ENCODE results near the gene GJE1. TPM values are rescaled to one million over a fixed set of nuclear protein-coding genes. Genes with fewer than 3 reads are reported as not detected.
"Not testable (repeated sequence)": the region's sequence is repeated elsewhere in the genome, so short reads cannot be mapped to it uniquely, and the experiment has no call there.

GJE1 gene
- total and polyA plus RNA-seq, 2 experiments from 2014 or later = not detected

- Histone ChIP-seq H3K79me2 (peaks cover 94% of the 10 kb centered on the region), H3K4me1 (ENCODE audit: insufficient read depth) (no peaks in the 10 kb centered on the region), H3K27ac (no peak overlapping the region), H4K20me1 (ENCODE audit: insufficient read depth, poor library complexity, severe bottlenecking) (peaks cover 6% of the 10 kb centered on the region), H3K9me3 (ENCODE audit: low read depth) (no peaks in the 10 kb centered on the region), H3K9me2 (replicated peaks; ENCODE audit: insufficient read depth) (no peaks in the 10 kb centered on the region), H3K4me3 (no peak overlapping the region), H3K36me3 (replicated peaks; ENCODE audit: insufficient read depth, low read depth) (no peaks in the 10 kb centered on the region), H3K4me2 (no peak overlapping the region), H2AFZ (no peak overlapping the region), H3K27me3 (no peaks in the 10 kb centered on the region)
- TF ChIP-seq CTCF (IDR thresholded peaks at IDR 0.05; ENCODE audit: poor library complexity) (no peak), EZH2 (IDR thresholded peaks at IDR 0.05; ENCODE audit: borderline replicate concordance) (no peak), EZH2phosphoT487 (IDR thresholded peaks at IDR 0.05; ENCODE audit: low read depth, severe bottlenecking, unreplicated experiment) (no peak)
- DNase-seq (ENCODE audit: low spot score) = no peak
- 78% methylated on average over 3 of the region's 3 CpGs for WGBS (ENCODE audit: low lambda C conversion rate, missing lambda C conversion rate)
These were observed 22.4 kb downstream of the GJE1 start for GRCh38 chr6:142155091-142155490.

DNA sequence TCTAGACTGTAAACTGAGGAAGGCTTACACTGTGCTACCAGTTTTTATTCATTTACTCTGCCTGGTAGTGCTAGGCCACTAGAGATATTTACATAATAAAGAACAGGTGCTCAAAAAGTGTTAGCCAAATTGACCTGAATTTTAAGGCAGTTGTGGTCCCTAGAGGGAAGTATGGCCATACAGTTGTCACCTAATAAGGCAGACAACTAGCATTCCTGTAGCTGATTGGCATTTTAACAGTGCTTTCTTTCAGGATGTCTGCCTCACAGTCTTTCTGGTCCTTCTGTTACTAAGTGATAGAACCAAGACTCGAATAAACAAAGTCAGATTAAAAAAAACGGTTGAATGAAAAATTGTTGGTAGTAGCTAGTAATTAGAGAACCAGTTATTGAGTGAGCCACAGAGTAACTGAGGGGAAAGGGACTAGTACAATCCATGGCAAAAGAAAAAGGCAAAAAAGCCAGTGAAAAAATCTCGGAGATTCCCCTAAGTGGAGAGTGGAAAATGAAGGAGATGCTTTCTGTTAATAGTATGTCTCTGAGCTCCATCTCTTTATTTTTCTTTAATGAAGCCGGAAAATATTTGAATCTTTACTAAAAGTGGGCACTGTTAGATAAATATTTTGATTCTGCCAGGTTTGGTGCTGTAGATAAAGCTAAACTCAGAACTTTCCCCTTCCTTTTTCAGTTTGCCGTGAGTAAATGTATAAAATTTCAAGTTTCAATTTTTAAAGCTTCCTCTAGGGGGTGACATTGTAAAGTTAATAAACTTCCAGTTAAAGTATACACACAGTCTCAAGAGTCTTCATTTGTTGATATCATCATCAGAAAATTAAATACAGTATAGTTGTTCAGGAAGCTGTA is 23.4 kb downstream of the GJE1 start:
- Histone ChIP-seq H2AFZ (no peak overlapping the region), H3K4me3 (no peak overlapping the region), H3K4me1 (ENCODE audit: insufficient read depth) (no peaks in the 10 kb centered on the region), H3K9me3 (ENCODE audit: low read depth) (no peaks in the 10 kb centered on the region), H3K27me3 (no peaks in the 10 kb centered on the region), H3K79me2 (peaks cover 94% of the 10 kb centered on the region), H4K20me1 (ENCODE audit: insufficient read depth, poor library complexity, severe bottlenecking) (peaks cover 6% of the 10 kb centered on the region), H3K36me3 (replicated peaks; ENCODE audit: insufficient read depth, low read depth) (no peaks in the 10 kb centered on the region), H3K9me2 (replicated peaks; ENCODE audit: insufficient read depth) (no peaks in the 10 kb centered on the region), H3K4me2 (peak overlapping the region; percentile 41), H3K27ac (no peak overlapping the region)
- WGBS (ENCODE audit: low lambda C conversion rate, missing lambda C conversion rate) = 55% methylated on average over 5 of the region's 5 CpGs
- DNase-seq (ENCODE audit: low spot score) = peak; percentile 41
- TF ChIP-seq EZH2phosphoT487 (IDR thresholded peaks at IDR 0.05; ENCODE audit: low read depth, severe bottlenecking, unreplicated experiment) (no peak), CTCF (IDR thresholded peaks at IDR 0.05; ENCODE audit: poor library complexity) (peak; percentile 59)

DNA sequence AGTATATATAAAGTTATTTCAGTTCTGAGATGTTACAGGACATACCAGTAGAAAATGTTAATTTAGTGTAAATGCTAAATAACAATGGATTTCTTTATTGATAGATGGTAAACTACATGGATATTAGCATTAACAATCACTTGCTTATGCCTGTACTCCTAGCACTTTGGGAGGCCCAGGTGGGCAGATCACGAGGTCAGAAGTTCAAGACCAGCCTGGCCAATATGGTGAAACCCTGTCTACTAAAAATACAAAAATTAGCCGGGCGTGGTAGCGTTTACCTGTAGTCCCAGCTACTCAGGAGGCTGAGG is 24.0 kb downstream of the GJE1 start:
- H3K4me1 ChIP-seq (ENCODE audit: insufficient read depth); H3K4me3 ChIP-seq; H3K27ac ChIP-seq; H3K4me2 ChIP-seq; H3K36me3 ChIP-seq (replicated peaks; ENCODE audit: insufficient read depth, low read depth); H3K27me3 ChIP-seq; H2AFZ ChIP-seq; DNase-seq (ENCODE audit: low spot score); H4K20me1 ChIP-seq (ENCODE audit: insufficient read depth, poor library complexity, severe bottlenecking); H3K9me2 ChIP-seq (replicated peaks; ENCODE audit: insufficient read depth); H3K9me3 ChIP-seq (ENCODE audit: low read depth): not testable (repeated sequence)
- 92% methylated on average over 4 of the region's 4 CpGs for WGBS (ENCODE audit: low lambda C conversion rate, missing lambda C conversion rate)
- peaks cover 94% of the 10 kb centered on the region for H3K79me2 ChIP-seq

- TF ChIP-seq EZH2phosphoT487 (IDR thresholded peaks at IDR 0.05; ENCODE audit: low read depth, severe bottlenecking, unreplicated experiment) = no peak
- no peak for TF ChIP-seq CTCF (IDR thresholded peaks at IDR 0.05; ENCODE audit: poor library complexity)
- TF ChIP-seq EZH2 (IDR thresholded peaks at IDR 0.05; ENCODE audit: borderline replicate concordance) = no peak
- H3K79me2 ChIP-seq = peaks cover 85% of the 10 kb centered on the region
- H3K9me2 ChIP-seq (replicated peaks; ENCODE audit: insufficient read depth) = no peaks in the 10 kb centered on the region
- no peaks in the 10 kb centered on the region for H3K4me1 ChIP-seq (ENCODE audit: insufficient read depth)
- peaks cover 11% of the 10 kb centered on the region for H4K20me1 ChIP-seq (ENCODE audit: insufficient read depth, poor library complexity, severe bottlenecking)
- DNase-seq (ENCODE audit: low spot score) = no peak
- WGBS (ENCODE audit: low lambda C conversion rate, missing lambda C conversion rate) = 96% methylated on average over 1 of the region's 1 CpG
- no peak overlapping the region for H3K4me2 ChIP-seq
- no peak overlapping the region for H3K4me3 ChIP-seq
- no peaks in the 10 kb centered on the region for H3K36me3 ChIP-seq (replicated peaks; ENCODE audit: insufficient read depth, low read depth)
- no peak overlapping the region for H2AFZ ChIP-seq
- H3K27me3 ChIP-seq = no peaks in the 10 kb centered on the region
- H3K9me3 ChIP-seq (ENCODE audit: low read depth) = no peaks in the 10 kb centered on the region
- no peak overlapping the region for H3K27ac ChIP-seq
These were observed 30.1 kb downstream of the GJE1 start for GRCh38 chr6:142162780-142163179.

All from hepatocyte (in vitro differentiated cells).